ENCODE results near the gene ALG10.
"Not testable (repeated sequence)": the region's sequence is repeated elsewhere in the genome, so short reads cannot be mapped to it uniquely, and the experiment has no call there.

- TF ChIP-seq EZH2 (IDR thresholded peaks at IDR 0.05; ENCODE audit: insufficient read depth, poor library complexity, severe bottlenecking); EZH2phosphoT487 (IDR thresholded peaks at IDR 0.05; ENCODE audit: insufficient read depth, low read depth): not testable (repeated sequence)
These were observed 13.5 kb upstream of the ALG10 start for GRCh38 chr12:34008835-34009234.

Data from GM23248 (cell line).